Brain microvascular endothelial cell (primary cell): ENCODE measurements around the gene ST7.

Experiments
- DNase-seq: peaks from one replicate; pipeline ENCODE4 v3.0.0-alpha.2; 2020
- H3K27ac ChIP-seq: fragments of 250-450 bp; sonication (Bioruptor Pico); 2 replicates; pipeline ENCODE4 v1.5.1; 2020; ENCODE audit warnings: mild to moderate bottlenecking, moderate library complexity
- H3K27me3 ChIP-seq: fragments of 250-450 bp; sonication (Bioruptor Pico); replicated peaks from 2 replicates; pipeline ENCODE4 v1.5.1; 2020; ENCODE audit warnings: mild to moderate bottlenecking
- H3K36me3 ChIP-seq: fragments of 250-450 bp; sonication (Bioruptor Pico); replicated peaks from 2 replicates; pipeline ENCODE4 v1.5.1; 2020; ENCODE audit warnings: mild to moderate bottlenecking
- H3K4me3 ChIP-seq: 2 replicates; pipeline ENCODE4 v1.5.1; 2011; ENCODE audit warnings: low read depth, mild to moderate bottlenecking, control low read depth, low read length, moderate library complexity
- CTCF ChIP-seq: IDR thresholded peaks from 2 replicates; pipeline ENCODE4 v1.5.1; 2011; ENCODE audit warnings: low read depth, mild to moderate bottlenecking, moderate library complexity, low read length, control low read depth, inconsistent platforms; ENCODE audit errors: missing control alignments
- in situ Hi-C: cut with HindIII; loops from 2 replicates; pipeline ENCODE4 v1.10.0; 2017; ENCODE audit warnings: low sequenced_read_pairs, low pct_ligation_motif_present

ST7 gene

GRCh38 chr7:117271566-117271965 is 318.3 kb downstream of the ST7 start:
- no peak overlapping the region for H3K4me3 ChIP-seq
- no peak for DNase-seq
- H3K36me3 ChIP-seq, result no peaks in the 10 kb centered on the region
- H3K27me3 ChIP-seq, result no peaks in the 10 kb centered on the region
- in situ Hi-C loops, result no loop called here
- TF ChIP-seq CTCF, result no peak
- H3K27ac ChIP-seq, result no peak overlapping the region

- H3K27me3 ChIP-seq, result no peaks in the 10 kb centered on the region
- no peak overlapping the region for H3K4me3 ChIP-seq
- no peak overlapping the region for H3K27ac ChIP-seq
- in situ Hi-C loops, result no loop called here
- no peaks in the 10 kb centered on the region for H3K36me3 ChIP-seq
- no peak for DNase-seq
- TF ChIP-seq CTCF, result no peak
These were observed 318.9 kb downstream of the ST7 start for GRCh38 chr7:117272017-117272759.

GRCh38 chr7:117273325-117273724 is 320.0 kb downstream of the ST7 start:
- Histone ChIP-seq H3K27me3 (no peaks in the 10 kb centered on the region), H3K4me3 (no peak overlapping the region), H3K36me3 (no peaks in the 10 kb centered on the region), H3K27ac (no peak overlapping the region)
- TF ChIP-seq CTCF, result no peak
- in situ Hi-C loops, result no loop called here
- no peak for DNase-seq

- no peaks in the 10 kb centered on the region for H3K36me3 ChIP-seq
- in situ Hi-C loops, result no loop called here
- DNase-seq, result no peak
- no peak for TF ChIP-seq CTCF
- H3K27me3 ChIP-seq, result no peaks in the 10 kb centered on the region
- no peak overlapping the region for H3K27ac ChIP-seq
- H3K4me3 ChIP-seq, result no peak overlapping the region
These were observed 320.5 kb downstream of the ST7 start for GRCh38 chr7:117273814-117274225.

- DNase-seq, result no peak
- Histone ChIP-seq H3K27ac (no peak overlapping the region), H3K4me3 (no peak overlapping the region), H3K36me3 (no peaks in the 10 kb centered on the region), H3K27me3 (no peaks in the 10 kb centered on the region)
- in situ Hi-C loops, result no loop called here
- TF ChIP-seq CTCF, result no peak
These were observed 321.6 kb downstream of the ST7 start for GRCh38 chr7:117274951-117275350.

- in situ Hi-C loops, result no loop called here
- Histone ChIP-seq H3K27me3 (no peaks in the 10 kb centered on the region), H3K4me3 (no peak overlapping the region), H3K27ac (no peak overlapping the region), H3K36me3 (no peaks in the 10 kb centered on the region)
- no peak for DNase-seq
- TF ChIP-seq CTCF, result no peak
These were observed 324.3 kb downstream of the ST7 start for GRCh38 chr7:117277576-117277975.
